ENCODE results near the gene DEAF1.

The DEAF1 gene

DNA sequence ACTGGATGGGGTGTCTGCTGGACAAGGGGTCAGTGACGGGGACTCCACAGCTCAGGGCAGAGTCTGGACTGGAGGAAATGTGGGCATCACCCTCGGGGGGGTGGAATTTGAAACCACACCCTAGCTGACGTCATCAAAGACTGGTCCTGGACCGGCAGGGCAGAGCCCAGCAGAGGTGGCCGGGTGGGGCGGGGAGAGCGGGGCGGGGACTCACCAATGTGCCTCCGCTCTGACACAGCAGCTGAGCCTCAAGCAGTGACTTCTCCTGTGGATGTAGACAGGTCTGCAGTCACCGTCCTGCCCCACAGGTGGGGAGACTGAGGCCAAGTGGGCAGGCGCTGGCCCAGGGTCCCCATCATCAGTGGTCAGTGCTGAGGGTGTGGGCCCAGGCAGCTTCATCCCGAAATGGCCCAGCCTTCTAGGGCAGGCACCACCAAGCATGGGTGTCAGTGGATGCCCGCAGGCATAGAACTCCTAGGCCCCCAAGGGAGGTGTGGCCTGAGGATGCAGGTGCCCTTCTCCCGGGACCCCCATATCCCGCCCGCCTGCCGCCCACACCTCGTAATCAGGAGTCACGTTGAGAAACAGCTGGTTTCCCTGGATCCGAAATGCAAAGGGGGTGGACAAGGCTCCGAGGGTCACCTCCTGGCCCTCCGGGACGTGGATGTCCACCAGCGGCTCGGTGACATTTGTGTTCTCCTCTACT lies 70.9 kb downstream of the DEAF1 start:
- DNase-seq: no peak

- DNase-seq: no peak
These were observed 71.6 kb downstream of the DEAF1 start for GRCh38 chr11:623349-623869.

- no peak for DNase-seq
These were observed 73.2 kb downstream of the DEAF1 start for GRCh38 chr11:621838-622237.

- no peak for DNase-seq
These were observed 73.8 kb downstream of the DEAF1 start for GRCh38 chr11:620935-621814.

DNA sequence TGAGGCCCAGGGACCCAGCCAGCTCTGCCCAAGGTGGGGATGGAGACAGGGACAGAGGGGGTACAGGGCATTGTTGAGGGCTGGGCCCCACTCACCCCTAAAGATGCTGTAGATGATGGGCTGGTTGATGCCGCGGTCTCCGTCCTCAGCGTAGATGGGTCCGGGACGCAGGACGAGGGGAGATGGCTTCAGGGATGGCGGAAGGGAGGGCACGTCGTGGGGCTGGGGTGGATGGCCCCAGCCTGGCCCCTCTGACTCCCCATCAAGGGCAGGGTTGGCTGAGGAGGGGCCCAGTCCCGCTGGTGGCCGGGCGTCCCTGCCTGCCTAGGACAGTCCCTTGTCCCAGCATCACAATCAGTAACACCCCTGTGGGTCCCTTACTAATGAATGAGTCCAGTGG lies 74.8 kb downstream of the DEAF1 start:
- no peak for DNase-seq

DNA sequence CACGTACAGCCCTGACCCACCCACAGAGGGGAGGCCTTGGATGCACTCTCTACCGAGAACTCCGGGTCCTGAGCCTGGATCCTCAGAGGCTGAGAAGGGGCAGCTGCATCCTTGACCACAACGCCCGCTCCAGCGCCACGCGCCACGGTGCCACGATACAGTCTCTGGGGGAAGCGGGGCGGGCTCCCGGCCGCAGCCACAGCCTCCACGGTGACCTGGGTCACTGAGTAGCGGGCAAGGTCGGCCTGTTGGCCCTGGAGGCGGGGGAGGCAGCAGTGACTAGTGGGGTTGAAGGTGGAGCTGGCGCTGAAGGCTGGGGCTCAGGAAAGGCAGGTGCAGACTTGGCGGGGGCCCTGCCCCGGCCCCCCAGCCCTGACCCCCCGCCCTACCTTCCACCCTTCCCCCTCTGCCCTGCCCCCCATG lies 75.4 kb downstream of the DEAF1 start:
- DNase-seq: no peak

DNA sequence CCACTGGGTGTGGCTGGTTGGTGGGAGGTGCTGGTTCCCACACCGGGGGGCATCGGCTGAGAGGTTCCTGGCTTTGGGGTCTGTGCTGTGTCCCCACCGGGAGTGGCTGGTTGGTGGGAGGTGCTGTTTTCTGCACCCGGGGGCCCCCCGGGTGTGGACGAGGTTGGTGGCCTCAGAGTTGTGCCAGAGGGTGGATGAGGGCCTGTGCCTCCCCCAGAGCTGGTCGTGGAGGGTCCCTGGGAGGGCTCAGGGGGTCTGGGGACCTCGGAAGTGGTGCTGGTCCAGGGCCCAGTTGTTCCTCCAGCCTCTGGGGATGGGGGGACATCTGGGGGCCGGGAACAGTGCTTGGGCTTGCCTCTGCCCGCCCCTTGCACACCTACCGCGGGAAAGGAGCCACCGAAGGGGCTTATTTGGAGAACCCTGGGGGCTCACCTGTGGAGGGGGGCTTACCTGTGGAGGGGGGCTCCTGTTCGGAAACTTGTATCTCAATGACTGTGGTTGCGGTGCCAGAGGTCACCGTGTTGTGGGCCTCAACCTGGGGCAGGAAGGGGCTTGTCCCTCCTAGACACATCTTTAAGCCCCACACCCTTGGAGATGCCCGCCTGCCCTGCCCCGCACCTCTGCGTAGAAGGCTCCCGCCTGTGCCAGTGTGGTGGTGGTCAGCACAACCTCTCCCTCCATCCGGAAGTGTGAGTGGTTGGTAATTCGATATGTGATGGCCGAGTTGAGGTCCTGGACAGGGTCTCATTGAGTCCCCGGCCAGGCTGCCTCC lies 76.0 kb downstream of the DEAF1 start:
- no peak for DNase-seq

DNA sequence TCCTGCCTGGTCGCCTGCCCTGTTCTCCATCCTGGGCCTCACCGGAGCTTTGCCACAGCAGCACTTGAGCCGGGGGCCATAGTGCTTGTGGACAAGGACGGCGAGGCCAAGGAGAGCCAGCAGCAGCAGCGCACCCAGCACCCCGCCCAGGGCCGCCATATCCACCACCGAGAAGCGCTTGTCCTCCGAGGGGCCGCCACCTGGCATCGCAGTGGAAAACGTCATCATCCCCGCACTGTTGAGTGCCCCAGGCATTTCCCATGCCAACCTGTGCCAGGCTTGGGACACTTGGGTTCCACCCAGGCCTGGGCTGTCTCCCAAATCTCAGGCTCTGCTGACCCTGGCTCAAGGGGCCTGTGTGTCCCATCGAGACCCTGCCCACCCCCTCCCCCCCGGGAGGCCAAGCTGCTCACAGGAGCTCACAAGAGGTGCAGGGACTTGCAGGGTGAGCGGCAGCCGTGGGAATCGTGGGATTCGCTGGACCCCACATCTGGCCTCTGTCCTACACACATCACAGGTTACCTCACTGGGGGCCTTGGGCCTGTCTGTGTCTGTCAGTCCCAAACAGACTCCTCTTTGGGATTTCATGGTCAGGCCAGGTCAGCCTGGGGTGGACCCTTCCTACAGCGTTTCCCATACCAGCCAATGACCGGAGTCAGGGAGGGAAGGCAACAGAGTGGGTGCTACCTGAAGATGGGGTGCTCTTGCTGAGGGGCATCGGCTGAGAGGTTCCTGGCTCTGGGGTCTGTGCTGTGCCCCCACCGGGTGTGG lies 76.9 kb downstream of the DEAF1 start:
- DNase-seq: no peak

DNA sequence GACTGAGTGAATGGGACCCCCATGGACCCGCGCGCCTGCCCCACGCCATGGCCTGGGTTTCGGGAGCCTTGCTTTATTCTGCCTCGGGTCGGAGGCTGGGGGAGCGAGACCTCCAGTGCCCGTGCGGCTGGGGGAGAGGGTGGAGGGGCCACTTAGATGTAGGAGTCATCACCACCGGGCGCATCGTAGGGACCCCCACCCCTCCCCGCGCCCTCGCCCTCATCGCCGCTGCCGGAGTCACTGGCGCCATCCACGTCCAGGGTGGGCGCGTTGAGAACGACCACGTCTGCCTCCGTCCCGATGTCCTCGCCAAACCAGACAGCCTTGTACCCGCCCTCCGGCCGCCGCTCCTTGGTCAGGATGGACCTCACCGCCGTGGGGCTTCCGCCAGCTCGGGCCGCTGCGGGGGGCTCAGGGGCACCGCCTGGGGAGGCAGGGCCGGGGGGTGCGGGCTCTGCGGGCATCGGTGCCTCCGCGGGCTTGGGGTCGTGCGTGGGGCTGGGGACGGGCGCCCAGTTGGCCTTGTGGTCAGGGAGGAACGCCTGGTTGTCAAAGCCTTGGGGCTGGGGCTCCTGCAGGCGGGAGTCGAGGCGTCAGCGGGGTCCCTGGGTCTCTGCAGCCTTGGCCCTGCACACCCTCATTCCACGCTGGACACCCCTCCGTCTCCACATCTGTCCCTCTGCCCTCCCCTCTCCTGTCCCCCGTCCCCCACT lies 77.7 kb downstream of the DEAF1 start:
- no peak for DNase-seq

DNA sequence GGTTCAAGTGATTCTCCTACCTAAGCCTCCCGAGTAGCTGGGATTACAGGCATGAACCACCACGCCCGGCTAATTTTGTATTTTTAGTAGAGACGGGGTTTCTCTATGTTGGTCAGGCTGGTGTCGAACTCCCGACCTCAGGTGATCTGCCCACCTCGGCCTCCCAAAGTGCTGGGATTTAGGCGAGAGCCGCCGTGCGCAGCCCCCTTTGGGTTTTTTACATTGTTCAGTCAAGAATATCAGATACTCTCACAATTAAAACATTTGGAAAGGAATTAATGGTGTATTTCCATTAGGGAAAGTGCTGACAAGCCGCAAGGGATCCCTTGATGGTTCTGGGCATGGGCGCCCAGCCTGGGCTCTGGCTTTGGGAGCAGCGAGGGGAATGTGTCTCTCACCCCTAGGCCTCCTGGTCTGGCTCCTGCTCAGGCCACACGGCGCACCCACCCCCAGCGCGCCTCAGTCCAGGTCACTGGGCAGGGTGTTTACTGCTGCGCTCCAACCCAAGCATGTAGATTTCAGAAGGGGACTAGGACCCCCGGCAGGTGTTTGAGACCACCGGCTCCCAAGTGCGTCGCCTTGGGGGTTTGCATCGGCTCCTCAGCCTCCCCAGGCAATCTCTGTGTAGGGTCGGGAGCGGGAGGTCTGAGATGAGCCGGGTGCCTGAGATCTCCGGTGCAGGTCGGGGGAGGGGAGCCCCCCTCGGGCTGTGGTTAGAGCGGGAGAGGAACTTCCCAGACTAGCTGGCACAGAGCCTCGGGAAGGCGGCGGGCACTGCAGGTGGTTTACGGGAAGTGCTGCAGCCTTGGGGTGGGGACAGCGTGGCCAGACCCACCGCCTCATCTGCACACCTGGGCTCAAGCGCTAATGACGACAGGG lies 78.5 kb downstream of the DEAF1 start:
- DNase-seq: no peak

GRCh38 chr11:615504-616319 lies 79.3 kb downstream of the DEAF1 start, which contains the start of gene IRF7:
TSS of gene IRF7 (minus strand) at chr11:615950. CDS start at chr11:615364, 586 bp downstream.
- peak; percentile 75 for DNase-seq

- DNase-seq: no peak
These were observed 80.2 kb downstream of the DEAF1 start for GRCh38 chr11:614623-615503.

DNA sequence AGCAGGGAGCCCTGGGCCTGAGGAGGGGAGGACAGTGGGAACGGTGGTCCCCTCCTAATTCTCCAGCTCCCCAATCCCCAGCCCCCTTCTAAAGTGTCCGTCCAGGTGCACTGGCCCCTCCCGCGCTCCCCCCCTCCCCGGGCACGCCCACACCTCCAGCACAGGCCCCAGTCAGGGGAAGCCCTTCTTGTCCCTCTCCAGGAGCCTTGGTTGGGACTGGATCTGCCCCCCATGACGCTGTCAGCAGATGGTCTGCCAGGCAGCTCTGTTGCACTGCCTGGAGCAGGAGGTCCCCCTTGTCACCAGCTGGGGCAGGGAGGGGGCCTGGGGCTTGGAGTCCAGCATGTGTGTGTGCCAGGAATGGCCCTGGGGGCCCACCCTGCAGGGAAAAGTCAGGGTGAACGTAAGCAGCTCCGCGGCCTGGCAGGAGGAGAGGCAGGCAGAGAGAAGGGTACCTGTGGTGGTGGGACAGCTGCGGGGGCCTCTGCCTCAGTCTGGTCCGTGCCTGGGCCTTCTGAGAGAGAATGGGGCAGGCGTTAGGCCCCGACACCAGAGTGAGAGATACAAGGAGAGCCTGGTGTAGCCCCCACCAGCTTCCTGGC lies 80.9 kb downstream of the DEAF1 start:
- no peak for DNase-seq

DNA sequence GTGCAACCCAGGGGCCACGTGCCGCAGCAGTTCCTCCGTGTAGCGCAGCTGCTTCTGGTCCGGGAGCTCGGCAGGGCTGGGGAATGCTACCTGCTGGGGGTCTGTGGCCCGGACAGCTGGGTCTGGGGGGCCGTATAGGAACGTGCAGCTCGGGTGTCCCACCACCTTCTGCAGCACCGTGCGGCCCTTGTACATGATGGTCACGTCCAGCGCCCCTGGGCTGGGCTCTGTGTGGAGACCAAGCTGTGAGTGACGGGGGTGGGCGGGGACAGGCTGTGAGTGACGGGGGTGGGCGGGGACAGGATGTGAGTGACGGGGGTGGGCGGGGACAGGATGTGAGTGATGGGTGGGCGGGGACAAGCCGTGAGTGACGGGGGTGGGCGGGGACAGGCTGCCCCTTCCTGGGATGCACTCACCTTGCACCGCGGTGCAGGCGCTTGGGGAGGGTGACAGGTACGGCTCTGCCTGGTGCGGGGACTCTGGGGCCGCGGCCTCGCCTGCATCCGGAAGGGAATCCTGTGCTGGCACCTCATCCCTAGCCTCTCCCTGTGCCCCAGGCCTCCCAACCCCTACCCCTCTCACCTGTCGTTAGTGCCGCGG lies 81.6 kb downstream of the DEAF1 start:
- DNase-seq: peak; percentile 82

GRCh38 chr11:612961-613300 lies 82.1 kb downstream of the DEAF1 start:
- DNase-seq: no peak

DNA sequence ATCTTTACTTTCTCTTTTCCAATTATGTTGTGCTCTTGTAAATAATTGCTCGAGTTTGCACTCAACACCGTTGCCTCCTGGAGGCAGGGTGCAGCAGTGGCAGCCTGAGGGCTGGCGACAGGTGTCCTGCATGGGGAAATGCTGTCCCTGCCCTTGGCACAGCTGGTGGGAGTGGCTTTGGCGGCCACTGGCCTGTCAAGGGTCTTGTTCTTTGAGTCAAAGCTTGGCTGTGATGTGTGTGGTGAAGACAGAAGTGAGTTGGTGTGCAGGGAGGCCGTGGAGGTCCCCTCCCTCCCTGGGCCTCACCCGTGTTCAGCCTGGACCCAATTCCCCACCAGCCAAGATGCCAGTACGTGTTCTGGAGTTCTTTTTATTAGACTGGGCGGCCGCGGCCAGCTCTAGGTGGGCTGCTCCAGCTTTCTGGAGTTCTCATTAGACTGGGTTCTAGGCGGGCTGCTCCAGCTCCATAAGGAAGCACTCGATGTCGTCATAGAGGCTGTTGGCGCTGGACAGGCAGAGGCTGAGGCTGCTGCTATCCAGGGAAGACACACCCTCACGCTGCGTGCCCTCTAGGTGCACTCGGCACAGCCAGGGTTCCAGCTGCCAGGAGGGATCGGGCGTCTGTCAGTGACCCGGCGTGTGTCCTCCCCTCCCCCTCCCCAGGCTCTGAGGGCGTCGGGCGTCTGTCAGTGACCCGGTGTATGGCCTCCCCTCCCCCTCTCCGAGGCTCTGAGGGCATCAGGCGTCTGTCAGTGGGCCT lies 82.6 kb downstream of the DEAF1 start:
- no peak for DNase-seq
